Left ventricle myocardium inferior (tissue), 1 donor: Measurements from ENCODE around the gene HELQ. TPM values are rescaled to one million over a fixed set of nuclear protein-coding genes. Genes with fewer than 3 reads are reported as not detected.
"Not testable (repeated sequence)": the region's sequence is repeated elsewhere in the genome, so short reads cannot be mapped to it uniquely, and the experiment has no call there.

Experiments used
- DNase-seq: peaks from one replicate; pipeline ENCODE4 v3.0.0-alpha.2; 2020
- H3K27ac ChIP-seq: fragments of 200-600 bp; replicated peaks from 2 replicates; pipeline ENCODE4 v1.8.0; 2021
- H3K27me3 ChIP-seq: fragments of 200-600 bp; 2 replicates; pipeline ENCODE4 v1.8.0; 2021; ENCODE audit warnings: low read depth
- H3K36me3 ChIP-seq: fragments of 200-600 bp; 2 replicates; pipeline ENCODE4 v1.8.0; 2021
- H3K4me1 ChIP-seq: fragments of 200-600 bp; 2 replicates; pipeline ENCODE4 v1.8.0; 2021
- H3K4me3 ChIP-seq: fragments of 200-600 bp; 2 replicates; pipeline ENCODE4 v1.8.0; 2021; ENCODE audit warnings: mild to moderate bottlenecking, moderate library complexity
- H3K9me3 ChIP-seq: fragments of 200-600 bp; replicated peaks from 2 replicates; pipeline ENCODE4 v1.8.0; 2021
- intact Hi-C: fragments of 100-400 bp; cut with micrococcal nuclease; formaldehyde crosslinking; loops from one replicate; pipeline ENCODE4 v1.11.0; 2022
- long read RNA-seq: library from polyadenylated mRNA; unstranded; transcript quantifications from one replicate; pipeline ENCODE4 v2.0.0, GENCODE V29; 2021
- total RNA-seq: library from RNA; stranded (reverse); fragmentation: NEBNext Ultra II Directional; extraction: Animal tissue kit (Norgen Biotek cat#: 25700); gene quantifications from one replicate; pipeline ENCODE4 v1.2.1, GENCODE V29; 2021
- TF ChIP-seq, protein P1 (sequence below): fragments of 200-600 bp; IDR thresholded peaks from 2 replicates; pipeline ENCODE4 v1.8.0; 2021; ENCODE audit warnings: antibody characterized with exemption, mild to moderate bottlenecking, borderline replicate concordance
- donor health status: DM: no; HTN: yes; CAD: no; lungs with severe emphysema.

The HELQ gene, protein sequence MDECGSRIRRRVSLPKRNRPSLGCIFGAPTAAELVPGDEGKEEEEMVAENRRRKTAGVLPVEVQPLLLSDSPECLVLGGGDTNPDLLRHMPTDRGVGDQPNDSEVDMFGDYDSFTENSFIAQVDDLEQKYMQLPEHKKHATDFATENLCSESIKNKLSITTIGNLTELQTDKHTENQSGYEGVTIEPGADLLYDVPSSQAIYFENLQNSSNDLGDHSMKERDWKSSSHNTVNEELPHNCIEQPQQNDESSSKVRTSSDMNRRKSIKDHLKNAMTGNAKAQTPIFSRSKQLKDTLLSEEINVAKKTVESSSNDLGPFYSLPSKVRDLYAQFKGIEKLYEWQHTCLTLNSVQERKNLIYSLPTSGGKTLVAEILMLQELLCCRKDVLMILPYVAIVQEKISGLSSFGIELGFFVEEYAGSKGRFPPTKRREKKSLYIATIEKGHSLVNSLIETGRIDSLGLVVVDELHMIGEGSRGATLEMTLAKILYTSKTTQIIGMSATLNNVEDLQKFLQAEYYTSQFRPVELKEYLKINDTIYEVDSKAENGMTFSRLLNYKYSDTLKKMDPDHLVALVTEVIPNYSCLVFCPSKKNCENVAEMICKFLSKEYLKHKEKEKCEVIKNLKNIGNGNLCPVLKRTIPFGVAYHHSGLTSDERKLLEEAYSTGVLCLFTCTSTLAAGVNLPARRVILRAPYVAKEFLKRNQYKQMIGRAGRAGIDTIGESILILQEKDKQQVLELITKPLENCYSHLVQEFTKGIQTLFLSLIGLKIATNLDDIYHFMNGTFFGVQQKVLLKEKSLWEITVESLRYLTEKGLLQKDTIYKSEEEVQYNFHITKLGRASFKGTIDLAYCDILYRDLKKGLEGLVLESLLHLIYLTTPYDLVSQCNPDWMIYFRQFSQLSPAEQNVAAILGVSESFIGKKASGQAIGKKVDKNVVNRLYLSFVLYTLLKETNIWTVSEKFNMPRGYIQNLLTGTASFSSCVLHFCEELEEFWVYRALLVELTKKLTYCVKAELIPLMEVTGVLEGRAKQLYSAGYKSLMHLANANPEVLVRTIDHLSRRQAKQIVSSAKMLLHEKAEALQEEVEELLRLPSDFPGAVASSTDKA
- 14.0 TPM for total RNA-seq
- long read RNA-seq, partial matches to known transcripts: 5 of 15 reads
- long read RNA-seq, other reads (novel, unspliced or antisense): 3 of 15 reads

DNA sequence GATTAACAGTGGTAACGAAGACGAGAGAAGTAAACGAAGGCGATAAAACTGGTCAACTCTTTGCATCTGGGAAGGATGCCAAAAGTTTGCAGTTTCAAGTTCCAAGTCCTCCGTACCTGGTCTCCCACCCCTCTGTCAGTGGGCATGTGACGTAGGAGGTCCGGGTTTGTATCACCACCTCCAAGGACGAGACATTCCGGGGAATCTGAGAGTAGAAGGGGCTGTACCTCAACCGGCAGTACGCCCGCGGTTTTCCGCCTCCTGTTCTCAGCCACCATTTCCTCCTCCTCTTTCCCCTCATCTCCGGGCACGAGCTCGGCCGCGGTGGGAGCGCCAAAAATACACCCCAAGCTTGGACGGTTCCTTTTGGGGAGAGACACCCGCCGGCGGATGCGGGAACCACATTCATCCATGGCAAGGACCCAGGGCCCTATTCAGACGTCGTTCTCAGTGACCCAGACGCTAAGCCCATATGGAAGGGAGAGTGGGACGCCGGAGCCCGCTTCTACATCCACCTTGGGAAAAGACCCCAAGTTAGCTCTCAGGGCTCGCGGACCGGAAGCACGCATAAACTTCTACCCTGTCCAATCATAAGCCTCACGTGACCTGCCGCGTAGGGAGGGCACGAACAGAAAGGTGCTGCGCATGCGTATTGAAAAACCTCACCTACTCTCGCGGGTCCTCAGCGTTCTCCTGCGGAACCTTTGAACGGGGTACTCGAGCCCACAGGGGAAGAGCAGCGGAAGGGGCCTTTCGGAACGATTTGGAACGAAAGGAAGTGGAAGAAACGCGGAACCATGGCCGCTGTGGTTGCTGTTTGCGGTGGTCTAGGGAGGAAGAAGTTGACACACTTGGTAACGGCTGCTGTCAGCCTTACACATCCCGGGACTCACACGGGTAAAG lies at the start of gene HELQ, which contains the start of gene MRPS18C:
HELQ (minus strand) TSS at position 543 of the 903 bp plus-strand sequence; CDS start at position 413, 130 bp downstream.
MRPS18C (plus strand) TSS at position 778 of the 903 bp plus-strand sequence; CDS start at position 798, 20 bp downstream.
- DNase-seq: peak; percentile 94
- Histone ChIP-seq H3K36me3 (peaks cover 57% of the 10 kb centered on the region), H3K4me1 (peaks cover 53% of the 10 kb centered on the region), H3K27ac (peak within 1 kb of the TSS; percentile 96), H3K4me3 (peak within 1 kb of the TSS; percentile 89), H3K27me3 (no peaks in the 10 kb centered on the region), H3K9me3 (no peaks in the 10 kb centered on the region)
- TF ChIP-seq, protein P1, sequence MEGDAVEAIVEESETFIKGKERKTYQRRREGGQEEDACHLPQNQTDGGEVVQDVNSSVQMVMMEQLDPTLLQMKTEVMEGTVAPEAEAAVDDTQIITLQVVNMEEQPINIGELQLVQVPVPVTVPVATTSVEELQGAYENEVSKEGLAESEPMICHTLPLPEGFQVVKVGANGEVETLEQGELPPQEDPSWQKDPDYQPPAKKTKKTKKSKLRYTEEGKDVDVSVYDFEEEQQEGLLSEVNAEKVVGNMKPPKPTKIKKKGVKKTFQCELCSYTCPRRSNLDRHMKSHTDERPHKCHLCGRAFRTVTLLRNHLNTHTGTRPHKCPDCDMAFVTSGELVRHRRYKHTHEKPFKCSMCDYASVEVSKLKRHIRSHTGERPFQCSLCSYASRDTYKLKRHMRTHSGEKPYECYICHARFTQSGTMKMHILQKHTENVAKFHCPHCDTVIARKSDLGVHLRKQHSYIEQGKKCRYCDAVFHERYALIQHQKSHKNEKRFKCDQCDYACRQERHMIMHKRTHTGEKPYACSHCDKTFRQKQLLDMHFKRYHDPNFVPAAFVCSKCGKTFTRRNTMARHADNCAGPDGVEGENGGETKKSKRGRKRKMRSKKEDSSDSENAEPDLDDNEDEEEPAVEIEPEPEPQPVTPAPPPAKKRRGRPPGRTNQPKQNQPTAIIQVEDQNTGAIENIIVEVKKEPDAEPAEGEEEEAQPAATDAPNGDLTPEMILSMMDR: peak; percentile 33
- intact Hi-C loops: no loop called here

DNA sequence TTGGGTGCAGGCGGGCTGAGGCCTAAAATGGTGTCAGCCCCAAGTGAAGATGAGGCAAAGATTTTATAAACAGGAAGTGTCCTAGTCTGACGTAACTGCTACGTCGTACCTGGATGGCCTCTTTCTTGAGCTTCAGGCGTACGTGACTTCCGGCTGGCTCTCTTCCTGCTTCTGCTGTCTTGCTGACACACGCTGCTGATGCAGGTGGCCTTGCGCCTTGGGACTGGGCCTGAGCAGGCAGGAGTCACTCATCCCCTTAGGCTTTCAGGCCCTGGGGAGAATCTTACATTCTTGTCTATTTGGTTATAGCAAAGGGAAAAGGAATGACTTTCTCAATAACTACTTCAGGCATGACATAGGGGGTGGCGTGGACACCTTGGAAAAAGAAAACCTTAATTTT lies 49.4 kb upstream of the HELQ start:
- Histone ChIP-seq H3K4me3 (no peak overlapping the region), H3K36me3 (no peaks in the 10 kb centered on the region), H3K4me1 (no peaks in the 10 kb centered on the region), H3K27me3 (no peaks in the 10 kb centered on the region), H3K9me3 (no peaks in the 10 kb centered on the region), H3K27ac (no peak overlapping the region)
- intact Hi-C loops: loop anchor here (5.0 kb wide), 1 partner anchor 132 kb away; no protein-coding TSS in a partner anchor
- DNase-seq: no peak
- TF ChIP-seq, protein P1: no peak

DNA sequence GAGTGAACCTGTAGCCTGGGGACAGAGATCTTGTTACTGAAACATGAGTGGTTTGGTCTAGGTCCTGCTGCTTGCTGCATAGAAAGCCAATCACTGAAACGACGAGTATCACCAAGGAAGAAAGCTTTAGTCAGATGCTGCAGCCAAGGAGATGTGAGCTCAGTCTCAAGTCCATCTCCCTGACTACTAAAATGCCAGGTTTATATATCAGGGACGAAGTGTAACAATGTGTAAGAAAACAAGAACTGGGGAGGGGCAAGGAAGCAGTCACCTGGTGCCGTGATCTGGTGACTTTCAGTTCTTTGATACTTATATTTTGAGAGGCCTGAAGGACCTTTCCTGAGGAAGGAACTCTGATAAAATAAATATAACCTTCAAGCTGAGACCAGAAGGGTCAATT lies 48.9 kb upstream of the HELQ start:
- H3K4me1 ChIP-seq: no peaks in the 10 kb centered on the region
- H3K36me3 ChIP-seq: no peaks in the 10 kb centered on the region
- no peak for DNase-seq
- intact Hi-C loops: no loop called here
- TF ChIP-seq, protein P1: no peak
- H3K9me3 ChIP-seq: no peaks in the 10 kb centered on the region
- H3K27ac ChIP-seq: no peak overlapping the region
- H3K4me3 ChIP-seq: no peak overlapping the region
- no peaks in the 10 kb centered on the region for H3K27me3 ChIP-seq

DNA sequence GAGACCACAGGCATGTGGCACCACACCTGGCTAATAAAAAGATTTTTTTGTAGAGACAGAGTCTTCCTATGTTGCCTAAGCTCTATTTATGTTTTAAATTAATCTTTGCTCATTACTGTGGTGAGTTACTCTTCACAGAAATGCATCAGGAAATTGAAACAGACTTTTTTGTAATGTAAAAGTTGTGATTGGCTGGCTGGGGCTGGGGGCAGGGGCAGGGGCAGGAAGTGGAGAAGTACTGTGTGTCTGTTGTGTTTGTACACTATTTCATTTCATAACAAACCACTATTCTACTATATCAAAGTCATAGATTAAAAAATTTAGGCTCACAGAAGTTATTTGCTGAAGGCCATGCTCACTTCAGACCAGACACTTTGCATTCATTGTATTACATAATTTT lies 48.4 kb upstream of the HELQ start:
- Histone ChIP-seq H3K27ac (no peak overlapping the region), H3K4me3 (no peak overlapping the region), H3K36me3 (no peaks in the 10 kb centered on the region), H3K9me3 (no peaks in the 10 kb centered on the region), H3K4me1 (no peaks in the 10 kb centered on the region), H3K27me3 (no peaks in the 10 kb centered on the region)
- TF ChIP-seq, protein P1: no peak
- intact Hi-C loops: no loop called here
- DNase-seq: no peak

DNA sequence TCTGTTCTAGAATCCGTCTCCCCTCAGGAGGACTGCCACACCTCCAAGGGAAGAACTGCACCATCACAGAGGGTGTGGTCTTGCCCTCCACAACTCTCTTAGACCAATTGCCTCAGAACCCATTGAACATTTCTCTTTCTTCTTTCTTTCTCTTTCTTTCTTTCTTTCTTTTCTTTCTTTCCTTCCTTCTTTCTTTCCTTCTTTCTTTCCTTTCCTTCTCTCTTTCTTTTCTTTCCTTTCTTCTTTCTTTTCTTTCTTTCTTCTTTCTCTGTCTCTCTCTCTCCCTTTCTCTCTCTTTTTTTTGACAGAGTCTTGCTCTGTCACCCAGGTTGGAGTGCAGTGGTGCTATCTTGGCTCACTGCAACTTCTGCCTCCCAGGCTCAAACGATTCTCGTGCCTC lies 46.0 kb upstream of the HELQ start:
- H3K4me3 ChIP-seq, H3K27me3 ChIP-seq, H3K36me3 ChIP-seq, H3K27ac ChIP-seq, intact Hi-C loops, H3K4me1 ChIP-seq, H3K9me3 ChIP-seq, DNase-seq: not testable (repeated sequence)
